Activated T-helper 1 cell treated with anti-CD3 and anti-CD28 coated beads, Interleukin-12 subunit alpha, Interleukin-12 subunit beta, Interleukin-2, Interleukin-4 antibody, amounts not matched to agents 30 ng/mL and 10 ng/mL and 1 ng/mL, durations not matched to agents 14 hours and 24 hours and 36 hours (primary cell): ENCODE measurements around the gene LRIT2. TPM values are rescaled to one million over a fixed set of nuclear protein-coding genes. Genes with fewer than 3 reads are reported as not detected.

Source experiments
- DNase-seq: peaks from one replicate; pipeline ENCODE4 v3.0.0; 2021; ENCODE audit warnings: low spot score
- H3K27ac Mint-ChIP-seq: one replicate; pipeline ENCODE4 v1.8.0; 2021; ENCODE audit warnings: mild to moderate bottlenecking, mixed read lengths
- H3K27me3 Mint-ChIP-seq: one replicate; pipeline ENCODE4 v1.8.0; 2022; ENCODE audit warnings: mild to moderate bottlenecking, moderate library complexity, mixed read lengths; ENCODE audit not compliant: insufficient read depth
- H3K36me3 Mint-ChIP-seq: one replicate; pipeline ENCODE4 v1.8.0; 2021; ENCODE audit warnings: low read depth, mixed read lengths
- H3K4me1 Mint-ChIP-seq: one replicate; pipeline ENCODE4 v1.8.0; 2021; ENCODE audit warnings: low read depth, mixed read lengths
- H3K4me3 Mint-ChIP-seq: one replicate; pipeline ENCODE4 v1.8.0; 2021; ENCODE audit warnings: mild to moderate bottlenecking, moderate library complexity, mixed read lengths
- H3K9me3 Mint-ChIP-seq: one replicate; pipeline ENCODE4 v1.8.0; 2021; ENCODE audit warnings: mixed read lengths
- intact Hi-C: fragments of 100-400 bp; cut with micrococcal nuclease; formaldehyde crosslinking; loops from one replicate; pipeline ENCODE4 v1.15.1; 2024
- total RNA-seq: library from RNA; stranded (reverse); gene quantifications from 2 replicates; pipeline ENCODE4 v1.2.3, GENCODE V29; 2022

Gene LRIT2
- total RNA-seq, 1 donor from 2014 or later = not detected

GRCh38 chr10:84213076-84213475 lies 12.3 kb downstream of the LRIT2 start:
- DNase-seq = no peak
- H3K36me3 Mint-ChIP-seq = no peaks in the 10 kb centered on the region
- intact Hi-C loops = no loop called here
- no peak overlapping the region for H3K27ac Mint-ChIP-seq
- H3K4me1 Mint-ChIP-seq = no peaks in the 10 kb centered on the region
- no peak overlapping the region for H3K4me3 Mint-ChIP-seq
- peaks cover 13% of the 10 kb centered on the region for H3K27me3 Mint-ChIP-seq
- no peaks in the 10 kb centered on the region for H3K9me3 Mint-ChIP-seq

GRCh38 chr10:84212014-84212413 lies 13.3 kb downstream of the LRIT2 start:
- Mint-ChIP-seq H3K4me3 (no peak overlapping the region), H3K36me3 (no peaks in the 10 kb centered on the region), H3K4me1 (no peaks in the 10 kb centered on the region), H3K27ac (no peak overlapping the region), H3K27me3 (peaks cover 13% of the 10 kb centered on the region), H3K9me3 (no peaks in the 10 kb centered on the region)
- no peak for DNase-seq
- intact Hi-C loops = no loop called here

GRCh38 chr10:84211566-84211965 lies 13.8 kb downstream of the LRIT2 start:
- Mint-ChIP-seq H3K9me3 (no peaks in the 10 kb centered on the region), H3K36me3 (no peaks in the 10 kb centered on the region), H3K4me3 (no peak overlapping the region), H3K4me1 (no peaks in the 10 kb centered on the region), H3K27me3 (peaks cover 16% of the 10 kb centered on the region), H3K27ac (no peak overlapping the region)
- intact Hi-C loops = no loop called here
- no peak for DNase-seq

- H3K27me3 Mint-ChIP-seq = peaks cover 16% of the 10 kb centered on the region
- no peak overlapping the region for H3K27ac Mint-ChIP-seq
- peaks cover 5% of the 10 kb centered on the region for H3K4me1 Mint-ChIP-seq
- H3K9me3 Mint-ChIP-seq = no peaks in the 10 kb centered on the region
- no peak for DNase-seq
- no peak overlapping the region for H3K4me3 Mint-ChIP-seq
- intact Hi-C loops = no loop called here
- H3K36me3 Mint-ChIP-seq = no peaks in the 10 kb centered on the region
These were observed 17.3 kb downstream of the LRIT2 start for GRCh38 chr10:84208023-84208422.

GRCh38 chr10:84205853-84206525 lies 19.4 kb downstream of the LRIT2 start:
- intact Hi-C loops = loop anchor here (1.0 kb wide), 1 partner anchor 58 kb away; no protein-coding TSS in a partner anchor
- peaks cover 11% of the 10 kb centered on the region for H3K27me3 Mint-ChIP-seq

GRCh38 chr10:84205049-84205852 lies 20.1 kb downstream of the LRIT2 start:
- peak; percentile 37 for DNase-seq
- peaks cover 5% of the 10 kb centered on the region for H3K4me1 Mint-ChIP-seq
- H3K9me3 Mint-ChIP-seq = no peaks in the 10 kb centered on the region
- intact Hi-C loops = loop anchor here (1.0 kb wide), 1 partner anchor 57 kb away; no protein-coding TSS in a partner anchor
- H3K27ac Mint-ChIP-seq = no peak overlapping the region
- no peaks in the 10 kb centered on the region for H3K36me3 Mint-ChIP-seq
- H3K27me3 Mint-ChIP-seq = peaks cover 15% of the 10 kb centered on the region
- no peak overlapping the region for H3K4me3 Mint-ChIP-seq

More at GRCh38 chr10:84205853-84206525, 19.4 kb downstream of the LRIT2 start:
- no peak for DNase-seq
- no peak overlapping the region for H3K4me3 Mint-ChIP-seq
- peaks cover 5% of the 10 kb centered on the region for H3K4me1 Mint-ChIP-seq
- H3K27ac Mint-ChIP-seq = no peak overlapping the region
- no peaks in the 10 kb centered on the region for H3K9me3 Mint-ChIP-seq
- no peaks in the 10 kb centered on the region for H3K36me3 Mint-ChIP-seq

- Mint-ChIP-seq H3K36me3 (no peaks in the 10 kb centered on the region), H3K4me3 (no peak overlapping the region), H3K27ac (no peak overlapping the region), H3K9me3 (no peaks in the 10 kb centered on the region), H3K4me1 (peaks cover 5% of the 10 kb centered on the region), H3K27me3 (peaks cover 17% of the 10 kb centered on the region)
- no peak for DNase-seq
- intact Hi-C loops = loop anchor here (1.0 kb wide), 1 partner anchor 56 kb away; no protein-coding TSS in a partner anchor
These were observed 20.7 kb downstream of the LRIT2 start for GRCh38 chr10:84204610-84205009.

- peaks cover 17% of the 10 kb centered on the region for H3K27me3 Mint-ChIP-seq
- H3K36me3 Mint-ChIP-seq = no peaks in the 10 kb centered on the region
These were observed 21.2 kb downstream of the LRIT2 start for GRCh38 chr10:84204122-84204521.

GRCh38 chr10:84202349-84202748 lies 23.0 kb downstream of the LRIT2 start:
- intact Hi-C loops = no loop called here

More at GRCh38 chr10:84204122-84204521, 21.2 kb downstream of the LRIT2 start:
- no peak for DNase-seq
- intact Hi-C loops = no loop called here
- Mint-ChIP-seq H3K9me3 (no peaks in the 10 kb centered on the region), H3K4me3 (no peak overlapping the region), H3K4me1 (peaks cover 5% of the 10 kb centered on the region), H3K27ac (no peak overlapping the region)

GRCh38 chr10:84201682-84202081 lies 23.7 kb downstream of the LRIT2 start:
- Mint-ChIP-seq H3K27ac (no peak overlapping the region), H3K36me3 (no peaks in the 10 kb centered on the region), H3K4me3 (no peak overlapping the region), H3K27me3 (peaks cover 16% of the 10 kb centered on the region), H3K4me1 (peaks cover 5% of the 10 kb centered on the region), H3K9me3 (no peaks in the 10 kb centered on the region)
- intact Hi-C loops = no loop called here
- DNase-seq = no peak

More at GRCh38 chr10:84202349-84202748, 23.0 kb downstream of the LRIT2 start:
- Mint-ChIP-seq H3K27me3 (peaks cover 16% of the 10 kb centered on the region), H3K27ac (no peak overlapping the region), H3K9me3 (no peaks in the 10 kb centered on the region), H3K36me3 (no peaks in the 10 kb centered on the region), H3K4me1 (peaks cover 5% of the 10 kb centered on the region), H3K4me3 (no peak overlapping the region)
- DNase-seq = no peak

- no peak for DNase-seq
- Mint-ChIP-seq H3K36me3 (no peaks in the 10 kb centered on the region), H3K27ac (no peak overlapping the region), H3K9me3 (no peaks in the 10 kb centered on the region), H3K4me1 (peaks cover 5% of the 10 kb centered on the region), H3K27me3 (peaks cover 20% of the 10 kb centered on the region), H3K4me3 (no peak overlapping the region)
- intact Hi-C loops = no loop called here
These were observed 24.1 kb downstream of the LRIT2 start for GRCh38 chr10:84201244-84201606.

GRCh38 chr10:84200537-84201243 lies 24.7 kb downstream of the LRIT2 start:
- Mint-ChIP-seq H3K4me3 (no peak overlapping the region), H3K27ac (no peak overlapping the region), H3K4me1 (peaks cover 4% of the 10 kb centered on the region), H3K27me3 (peaks cover 24% of the 10 kb centered on the region), H3K9me3 (no peaks in the 10 kb centered on the region), H3K36me3 (no peaks in the 10 kb centered on the region)
- DNase-seq = no peak
- intact Hi-C loops = no loop called here
